ENCODE measurements around the gene COL6A1. TPM values are rescaled to one million over a fixed set of nuclear protein-coding genes. Genes with fewer than 3 reads are reported as not detected.

COL6A1 gene
- total RNA-seq, 1 donor from 2014 or later: 0.11 TPM

DNA sequence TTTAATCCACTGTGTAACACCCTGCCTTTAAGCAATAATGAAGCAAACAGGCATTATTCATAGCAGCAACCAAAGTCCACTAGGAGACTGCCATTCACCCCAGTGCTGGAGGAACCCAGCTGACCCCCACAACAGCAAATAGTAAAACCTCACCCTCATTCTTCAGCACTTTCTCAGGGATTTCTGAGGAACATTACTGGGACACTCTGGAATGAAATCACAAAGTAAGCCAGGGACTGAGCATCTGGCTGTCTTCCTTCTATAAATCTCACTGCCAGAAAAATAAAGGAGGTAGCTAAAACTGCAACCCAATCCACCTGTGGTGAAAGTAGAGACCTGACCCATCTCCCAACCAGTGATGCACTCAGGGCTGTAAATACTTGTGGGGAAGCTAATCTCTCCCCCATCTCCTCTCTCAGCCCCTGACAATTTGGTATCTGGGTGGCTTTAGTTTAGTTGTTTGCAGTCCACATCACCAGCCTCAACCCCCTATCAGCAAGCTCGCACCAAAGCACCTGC lies 47.1 kb downstream of the COL6A1 start:
- DNase-seq (no peak), ATAC-seq (ENCODE audit: low read depth) (no peak)
- intact Hi-C loops (cut with micrococcal nuclease): no loop called here
- peaks cover 14% of the 10 kb centered on the region for H3K9me3 Mint-ChIP-seq
- no peaks in the 10 kb centered on the region for H3K36me3 Mint-ChIP-seq (ENCODE audit: low read depth)
- no peak overlapping the region for H3K27ac Mint-ChIP-seq
- H3K4me3 Mint-ChIP-seq: no peak overlapping the region
- TF ChIP-seq, protein P1, sequence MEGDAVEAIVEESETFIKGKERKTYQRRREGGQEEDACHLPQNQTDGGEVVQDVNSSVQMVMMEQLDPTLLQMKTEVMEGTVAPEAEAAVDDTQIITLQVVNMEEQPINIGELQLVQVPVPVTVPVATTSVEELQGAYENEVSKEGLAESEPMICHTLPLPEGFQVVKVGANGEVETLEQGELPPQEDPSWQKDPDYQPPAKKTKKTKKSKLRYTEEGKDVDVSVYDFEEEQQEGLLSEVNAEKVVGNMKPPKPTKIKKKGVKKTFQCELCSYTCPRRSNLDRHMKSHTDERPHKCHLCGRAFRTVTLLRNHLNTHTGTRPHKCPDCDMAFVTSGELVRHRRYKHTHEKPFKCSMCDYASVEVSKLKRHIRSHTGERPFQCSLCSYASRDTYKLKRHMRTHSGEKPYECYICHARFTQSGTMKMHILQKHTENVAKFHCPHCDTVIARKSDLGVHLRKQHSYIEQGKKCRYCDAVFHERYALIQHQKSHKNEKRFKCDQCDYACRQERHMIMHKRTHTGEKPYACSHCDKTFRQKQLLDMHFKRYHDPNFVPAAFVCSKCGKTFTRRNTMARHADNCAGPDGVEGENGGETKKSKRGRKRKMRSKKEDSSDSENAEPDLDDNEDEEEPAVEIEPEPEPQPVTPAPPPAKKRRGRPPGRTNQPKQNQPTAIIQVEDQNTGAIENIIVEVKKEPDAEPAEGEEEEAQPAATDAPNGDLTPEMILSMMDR (IDR thresholded peaks at IDR 0.05): no peak
- H3K4me1 Mint-ChIP-seq: no peaks in the 10 kb centered on the region
- peaks cover 8% of the 10 kb centered on the region for H3K27me3 Mint-ChIP-seq
- POLR2A ChIA-PET: no interaction called here
- CTCF ChIA-PET: no interaction called here

DNA sequence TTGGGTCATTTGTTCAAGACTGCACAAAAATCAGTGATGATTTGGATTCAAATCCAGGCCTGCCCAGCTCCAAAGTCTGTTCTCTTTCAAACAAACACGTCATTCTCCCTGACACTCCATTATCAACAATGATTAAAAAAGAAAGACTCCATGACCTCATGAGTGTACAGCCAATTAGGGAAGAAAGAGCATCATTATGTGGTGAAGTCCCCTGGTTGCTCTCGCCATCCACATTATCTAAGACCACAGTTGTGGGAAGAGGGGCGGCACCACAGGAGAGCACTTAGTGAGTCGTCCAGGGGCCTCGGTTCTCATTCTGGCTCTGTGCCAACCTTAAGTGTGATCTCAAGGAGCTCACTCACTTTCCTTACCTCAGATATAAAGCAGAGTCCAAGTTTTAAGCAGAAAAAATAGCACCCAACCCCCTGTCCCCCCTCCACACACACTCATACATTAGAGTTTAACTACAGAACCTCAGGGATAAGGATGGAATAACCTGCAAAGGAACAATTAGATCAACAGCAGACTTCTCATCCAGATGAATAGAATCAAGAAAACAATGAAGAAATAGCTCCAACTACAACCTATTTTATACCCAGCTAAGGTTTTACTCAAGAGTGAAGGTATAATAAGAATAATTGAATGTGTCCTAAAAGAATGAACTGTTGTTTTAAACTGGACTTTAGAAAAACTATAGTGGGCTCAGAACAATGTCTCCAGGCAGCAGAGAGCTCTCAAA lies 47.8 kb downstream of the COL6A1 start:
- no peak for ATAC-seq (ENCODE audit: low read depth)
- H3K27me3 Mint-ChIP-seq: peaks cover 7% of the 10 kb centered on the region
- ChIA-PET POLR2A (no interaction called here), CTCF (no interaction called here)
- H3K9me3 Mint-ChIP-seq: peaks cover 14% of the 10 kb centered on the region
- DNase-seq: no peak
- H3K27ac Mint-ChIP-seq: no peak overlapping the region
- intact Hi-C loops (cut with micrococcal nuclease): no loop called here
- no peaks in the 10 kb centered on the region for H3K4me1 Mint-ChIP-seq
- no peaks in the 10 kb centered on the region for H3K36me3 Mint-ChIP-seq (ENCODE audit: low read depth)
- TF ChIP-seq, protein P1 (IDR thresholded peaks at IDR 0.05): no peak
- H3K4me3 Mint-ChIP-seq: no peak overlapping the region

DNA sequence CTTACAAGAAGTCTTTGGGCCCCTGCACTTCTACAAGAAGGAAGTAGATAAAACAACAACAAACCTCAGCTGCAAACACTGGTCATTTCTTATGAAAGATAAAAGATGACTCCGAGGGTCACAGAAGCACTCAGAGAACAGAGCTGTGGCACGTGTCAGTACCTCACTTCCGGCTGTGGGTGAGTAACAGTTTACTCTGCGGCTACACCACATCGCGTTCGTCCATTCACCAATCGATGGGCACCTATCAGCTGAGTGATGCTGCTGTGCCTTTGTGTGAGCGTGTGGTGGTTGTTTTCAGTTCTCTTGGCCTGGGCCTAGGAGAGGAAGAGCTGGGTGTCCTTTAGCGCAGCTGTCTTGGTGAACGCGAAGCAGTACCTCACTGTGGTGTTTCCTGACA lies 49.9 kb downstream of the COL6A1 start:
- intact Hi-C loops (cut with micrococcal nuclease): no loop called here
- ATAC-seq (ENCODE audit: low read depth) (no peak), DNase-seq (no peak)
- POLR2A ChIA-PET: no interaction called here
- TF ChIP-seq, protein P1 (IDR thresholded peaks at IDR 0.05): no peak
- Mint-ChIP-seq H3K9me3 (peaks cover 14% of the 10 kb centered on the region), H3K36me3 (ENCODE audit: low read depth) (no peaks in the 10 kb centered on the region), H3K27me3 (no peaks in the 10 kb centered on the region), H3K27ac (no peak overlapping the region), H3K4me3 (no peak overlapping the region), H3K4me1 (no peaks in the 10 kb centered on the region)
- CTCF ChIA-PET: no interaction called here

DNA sequence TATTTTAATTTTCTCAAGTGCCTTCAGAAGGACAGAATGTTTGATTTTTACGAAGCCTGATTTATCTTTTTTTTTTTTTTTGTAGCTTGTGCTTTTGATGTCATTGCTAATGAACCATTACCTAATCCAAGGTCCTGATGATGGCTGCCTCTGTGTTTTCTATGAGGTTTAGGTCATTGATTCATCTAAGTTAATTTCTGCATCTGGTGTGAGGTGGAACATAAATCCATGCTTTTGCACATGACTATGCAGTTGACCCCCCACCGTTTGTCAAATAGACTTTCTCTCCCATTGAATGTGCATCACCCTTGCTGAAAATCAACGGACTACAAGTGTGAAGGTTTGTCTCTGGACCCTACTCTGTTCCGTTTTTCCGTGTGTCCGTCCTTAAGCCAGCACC lies 50.5 kb downstream of the COL6A1 start:
- CTCF ChIA-PET: no interaction called here
- POLR2A ChIA-PET: no interaction called here
- DNase-seq: no peak
- H3K4me1 Mint-ChIP-seq: no peaks in the 10 kb centered on the region
- H3K27ac Mint-ChIP-seq: no peak overlapping the region
- H3K36me3 Mint-ChIP-seq (ENCODE audit: low read depth): no peaks in the 10 kb centered on the region
- no peak overlapping the region for H3K4me3 Mint-ChIP-seq
- intact Hi-C loops (cut with micrococcal nuclease): no loop called here
- TF ChIP-seq, protein P1 (IDR thresholded peaks at IDR 0.05): no peak
- peaks cover 14% of the 10 kb centered on the region for H3K9me3 Mint-ChIP-seq
- H3K27me3 Mint-ChIP-seq: no peaks in the 10 kb centered on the region
- no peak for ATAC-seq (ENCODE audit: low read depth)

DNA sequence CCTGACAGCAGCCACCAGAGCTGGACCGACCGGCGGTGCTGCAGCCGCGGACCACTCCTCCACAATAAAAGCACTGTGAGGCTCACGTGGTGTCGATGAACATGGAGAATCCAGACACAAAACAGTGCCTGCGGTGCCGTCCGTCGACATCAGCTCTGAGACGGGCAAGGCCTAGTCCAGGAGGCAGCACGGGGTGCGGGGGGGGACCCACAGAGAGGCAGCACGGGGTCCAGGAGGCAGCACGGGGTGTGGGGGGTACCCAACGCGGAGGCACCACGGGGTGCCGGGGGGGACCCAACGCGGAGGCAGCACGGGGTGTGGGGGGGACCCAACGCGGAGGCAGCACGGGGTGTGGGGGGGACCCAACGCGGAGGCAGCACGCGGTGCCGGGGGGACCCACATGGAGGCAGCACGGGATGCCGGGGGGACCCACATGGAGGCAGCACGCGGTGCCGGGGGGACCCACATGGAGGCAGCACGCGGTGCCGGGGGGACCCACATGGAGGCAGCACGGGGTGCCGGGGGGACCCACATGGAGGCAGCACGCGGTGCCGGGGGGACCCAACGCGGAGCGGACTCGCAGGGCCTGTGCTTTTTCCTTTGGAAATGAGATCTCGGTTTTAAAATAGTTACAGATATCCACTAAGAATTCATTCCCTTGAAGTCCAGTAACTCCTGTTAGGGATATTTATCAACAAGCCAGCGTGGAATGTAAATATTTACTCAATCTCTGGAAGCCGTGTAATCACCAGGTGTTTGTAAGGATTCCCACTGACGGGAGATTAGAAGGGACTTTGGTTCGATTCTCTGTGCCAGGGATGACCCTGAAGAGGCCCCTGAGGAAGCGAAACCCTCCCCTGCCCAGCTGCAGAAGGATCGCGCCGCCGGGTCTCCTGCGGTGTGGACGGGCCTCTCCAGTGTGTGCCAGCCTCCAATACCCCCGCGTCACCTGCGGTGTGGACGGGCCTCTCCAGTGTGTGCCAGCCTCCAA lies 52.1 kb downstream of the COL6A1 start:
- POLR2A ChIA-PET: no interaction called here
- ATAC-seq (ENCODE audit: low read depth): no peak
- CTCF ChIA-PET: no interaction called here
- H3K9me3 Mint-ChIP-seq: peaks cover 14% of the 10 kb centered on the region
- no peak for DNase-seq
- H3K27me3 Mint-ChIP-seq: no peaks in the 10 kb centered on the region
- H3K4me3 Mint-ChIP-seq: no peak overlapping the region
- no peak overlapping the region for H3K27ac Mint-ChIP-seq
- H3K4me1 Mint-ChIP-seq: no peaks in the 10 kb centered on the region
- intact Hi-C loops (cut with micrococcal nuclease): no loop called here
- TF ChIP-seq, protein P1 (IDR thresholded peaks at IDR 0.05): no peak
- H3K36me3 Mint-ChIP-seq (ENCODE audit: low read depth): no peaks in the 10 kb centered on the region

Data from activated B cell treated with CpG ODN at 0.5 μM for 24 hours (primary cell).